Stimulated activated CD4-positive, alpha-beta T cell treated with anti-CD3 and anti-CD28 coated beads, TNF-alpha, amount 100 ng/mL, for 4 hours (primary cell): ENCODE data around the gene TYR.
"Not testable (repeated sequence)": the region's sequence is repeated elsewhere in the genome, so short reads cannot be mapped to it uniquely, and the experiment has no call there.

Experiments
- DNase-seq, 3 experiments: peaks; one replicate each; pipeline ENCODE4 v3.0.0-alpha.2; 2020; ENCODE audit warnings: low read depth in 3 of 3

Gene TYR

DNA sequence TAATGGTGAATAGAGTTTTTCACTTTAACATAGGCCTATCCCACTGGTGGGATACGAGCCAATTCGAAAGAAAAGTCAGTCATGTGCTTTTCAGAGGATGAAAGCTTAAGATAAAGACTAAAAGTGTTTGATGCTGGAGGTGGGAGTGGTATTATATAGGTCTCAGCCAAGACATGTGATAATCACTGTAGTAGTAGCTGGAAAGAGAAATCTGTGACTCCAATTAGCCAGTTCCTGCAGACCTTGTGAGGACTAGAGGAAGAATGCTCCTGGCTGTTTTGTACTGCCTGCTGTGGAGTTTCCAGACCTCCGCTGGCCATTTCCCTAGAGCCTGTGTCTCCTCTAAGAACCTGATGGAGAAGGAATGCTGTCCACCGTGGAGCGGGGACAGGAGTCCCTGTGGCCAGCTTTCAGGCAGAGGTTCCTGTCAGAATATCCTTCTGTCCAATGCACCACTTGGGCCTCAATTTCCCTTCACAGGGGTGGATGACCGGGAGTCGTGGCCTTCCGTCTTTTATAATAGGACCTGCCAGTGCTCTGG lies at the start of gene TYR:
TYR (plus strand) TSS at position 185 of the 541 bp plus-strand sequence; CDS start at position 264, 79 bp downstream.
- DNase-seq = no peak

GRCh38 chr11:89136606-89137005 lies 41.1 kb upstream of the TYR start:
- no peak for DNase-seq

GRCh38 chr11:89147229-89147628 lies 30.4 kb upstream of the TYR start:
- DNase-seq = no peak

GRCh38 chr11:89159974-89160373 lies 17.7 kb upstream of the TYR start:
- DNase-seq = no peak

GRCh38 chr11:89161949-89162348 lies 15.7 kb upstream of the TYR start:
- no peak for DNase-seq

GRCh38 chr11:89163686-89164085 lies 14.0 kb upstream of the TYR start:
- DNase-seq = no peak

DNA sequence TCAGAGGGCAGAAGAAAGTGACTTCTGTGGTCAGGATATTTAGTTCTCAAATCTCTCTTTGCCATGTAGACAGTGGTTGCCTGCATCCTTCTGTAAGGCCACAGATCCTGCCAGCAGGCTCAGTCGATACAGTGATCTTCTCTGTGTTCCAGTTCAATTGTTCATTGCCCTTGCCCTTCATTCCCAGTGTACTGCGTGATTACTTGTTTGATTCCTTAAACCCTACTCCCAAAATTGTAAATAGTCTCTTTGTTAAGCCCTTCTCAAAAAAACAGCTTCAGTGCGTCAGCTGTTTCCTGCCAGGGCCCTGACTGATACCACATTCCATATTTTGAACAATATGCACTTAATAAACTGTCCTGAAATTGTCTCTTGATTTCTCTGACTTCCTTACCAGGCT lies 9.3 kb upstream of the TYR start:
- no peak for DNase-seq

- no peak for DNase-seq
Measured at GRCh38 chr11:89175796-89176195, 1.9 kb upstream of the TYR start.

DNA sequence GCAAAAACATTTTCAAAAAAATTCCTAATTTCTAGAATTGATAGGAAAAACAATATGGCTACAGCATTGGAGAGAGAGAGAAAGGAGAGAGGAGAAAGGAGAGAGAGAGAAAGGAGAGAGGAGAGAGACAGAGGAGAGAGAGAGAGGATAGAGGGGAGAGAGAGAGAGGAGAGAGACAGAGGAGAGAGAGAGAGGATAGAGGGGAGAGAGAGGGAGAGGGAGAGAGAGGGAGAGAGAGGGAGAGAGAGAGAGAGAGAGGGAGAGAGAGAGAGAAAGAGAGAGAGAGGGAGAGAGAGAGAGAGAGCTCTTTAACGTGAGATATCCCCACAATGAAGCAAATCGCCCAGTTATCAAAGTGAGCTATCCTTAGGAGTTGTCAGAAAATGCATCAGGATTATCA lies 737 bp upstream of the TYR start:
- DNase-seq = no peak

GRCh38 chr11:89181111-89181510 lies 3.4 kb downstream of the TYR start:
- no peak for DNase-seq

DNA sequence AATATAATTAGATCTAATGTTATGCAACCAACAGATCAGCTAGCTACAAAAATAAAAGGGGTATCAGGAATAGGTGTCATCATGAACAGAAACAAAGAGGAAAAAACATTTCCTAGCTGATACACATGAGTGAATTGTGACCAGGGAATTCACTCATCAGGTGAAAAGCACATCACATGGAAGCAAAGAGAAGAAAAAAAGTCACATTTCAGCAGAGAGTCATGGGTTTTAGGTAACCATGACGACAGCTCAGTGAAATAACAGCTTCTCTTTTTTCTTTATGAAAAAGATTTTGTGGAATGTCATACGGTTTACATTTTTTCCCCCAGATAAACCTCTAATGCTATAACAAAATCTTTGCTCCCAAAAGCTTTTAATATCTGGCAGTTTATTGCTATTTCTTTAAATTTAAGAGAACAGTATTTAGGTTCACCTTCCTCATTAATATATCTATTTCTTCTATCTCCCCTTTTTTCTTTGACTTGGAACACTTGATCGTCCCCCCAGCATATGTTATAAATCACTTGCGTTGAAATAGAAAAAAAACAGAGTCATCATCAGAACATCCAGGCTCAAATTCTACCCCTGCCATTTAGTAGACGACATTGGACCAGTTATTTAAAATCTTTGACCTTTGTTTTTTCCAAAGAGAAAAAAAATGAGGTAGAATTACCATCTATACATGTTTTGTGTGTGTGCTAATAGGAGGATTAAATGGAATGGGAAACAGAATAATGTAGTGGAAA lies 5.3 kb downstream of the TYR start:
- DNase-seq = no peak

- DNase-seq = no peak
Measured at GRCh38 chr11:89184021-89184420, 6.3 kb downstream of the TYR start.

GRCh38 chr11:89189776-89190175 lies 12.1 kb downstream of the TYR start:
- no peak for DNase-seq

DNA sequence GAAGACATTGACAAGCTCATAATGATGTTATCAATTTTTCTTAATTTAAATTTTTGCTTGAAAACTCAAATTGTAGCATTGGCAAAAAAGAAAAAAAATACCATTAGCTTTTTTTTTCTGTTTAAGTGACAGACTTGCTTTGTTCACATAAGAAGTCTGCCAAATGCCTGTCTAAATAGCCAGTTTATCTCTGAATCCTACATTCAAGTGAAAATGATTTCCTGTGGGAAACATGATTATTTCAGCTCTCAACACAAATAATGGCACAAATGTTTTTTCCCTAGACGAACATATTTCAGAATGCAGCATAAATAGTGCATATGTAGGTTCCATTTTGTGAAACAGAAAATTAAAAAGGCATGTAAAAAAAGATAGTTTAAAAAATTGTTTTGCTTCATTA lies 23.5 kb downstream of the TYR start:
- no peak for DNase-seq

- DNase-seq = no peak
Measured at GRCh38 chr11:89203814-89204213, 26.1 kb downstream of the TYR start.

DNA sequence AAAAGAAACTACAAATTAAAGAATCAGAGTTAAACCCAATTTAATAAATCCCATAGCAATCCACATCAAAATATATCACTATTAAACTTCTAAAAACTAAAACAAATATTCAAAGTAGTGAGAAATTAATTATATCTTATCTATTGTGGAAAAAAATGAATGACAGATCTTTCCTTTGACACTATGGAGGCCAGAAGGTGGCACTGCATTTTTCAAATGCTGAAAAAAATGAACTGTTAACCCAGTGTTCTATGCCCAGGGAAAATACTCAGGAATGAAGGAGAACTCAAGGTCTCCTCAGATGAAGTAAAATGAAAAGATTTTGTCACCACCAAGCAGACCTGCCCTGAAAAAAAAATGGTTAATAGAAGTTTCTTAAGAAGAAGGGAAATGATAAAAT lies 27.7 kb downstream of the TYR start:
- no peak for DNase-seq

GRCh38 chr11:89220684-89221339 lies 43.1 kb downstream of the TYR start:
- no peak for DNase-seq

DNA sequence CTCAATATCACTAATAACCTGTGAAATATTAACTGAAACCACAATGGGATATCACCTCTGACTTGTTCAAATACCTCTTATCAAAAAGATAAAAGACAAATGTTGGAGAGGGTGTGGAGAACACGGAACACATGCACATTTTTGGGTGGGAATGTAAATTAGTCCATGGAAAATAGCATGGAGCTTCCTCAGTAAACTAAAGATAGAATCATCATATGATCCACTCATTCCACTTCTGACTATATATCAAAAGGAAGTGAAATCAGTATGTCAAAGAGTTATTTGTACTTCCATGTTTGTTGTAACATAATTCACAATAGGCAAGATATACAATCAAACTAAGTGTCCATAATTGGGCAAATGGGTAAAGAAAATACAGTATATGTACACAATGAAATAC lies 57.4 kb downstream of the TYR start:
- no peak for DNase-seq

DNA sequence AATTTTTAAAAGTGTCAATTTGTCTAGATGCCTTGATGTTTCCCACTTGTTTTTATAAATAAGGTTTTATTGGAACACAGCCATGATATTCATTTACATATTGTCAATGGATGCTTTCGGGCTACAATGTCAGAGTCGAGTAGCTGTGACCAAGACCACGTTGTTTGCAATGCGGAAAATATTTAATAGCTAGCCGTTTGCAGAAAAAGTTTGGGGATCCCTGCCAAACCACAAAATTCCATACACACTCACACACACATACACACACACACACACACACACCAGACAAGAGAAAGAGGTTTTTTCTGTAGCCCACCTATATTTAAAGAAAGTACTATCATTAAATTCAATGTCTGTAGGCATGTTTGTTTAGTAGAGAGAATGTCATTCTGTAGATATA lies 58.3 kb downstream of the TYR start:
- DNase-seq = no peak

DNA sequence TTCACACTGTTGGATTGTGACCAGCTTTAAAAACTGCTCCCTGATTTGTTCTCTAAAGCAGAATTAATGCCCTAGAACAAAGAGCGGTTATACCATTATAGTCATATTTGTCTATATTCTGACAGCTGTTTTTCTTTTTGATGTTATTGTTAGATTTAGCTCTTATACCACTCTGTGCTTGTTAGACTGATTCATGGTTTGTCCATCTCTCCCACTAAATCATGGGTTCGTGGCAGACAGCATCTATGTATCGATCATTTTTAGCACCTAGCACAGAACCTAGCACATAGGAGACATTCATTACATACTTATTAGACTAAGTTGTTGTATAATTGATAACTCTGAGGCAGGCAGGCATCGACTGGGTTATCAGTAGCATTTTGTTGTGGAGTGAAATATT lies 69.3 kb downstream of the TYR start:
- DNase-seq = not testable (repeated sequence)

GRCh38 chr11:89249196-89249595 lies 71.5 kb downstream of the TYR start:
- no peak for DNase-seq

DNA sequence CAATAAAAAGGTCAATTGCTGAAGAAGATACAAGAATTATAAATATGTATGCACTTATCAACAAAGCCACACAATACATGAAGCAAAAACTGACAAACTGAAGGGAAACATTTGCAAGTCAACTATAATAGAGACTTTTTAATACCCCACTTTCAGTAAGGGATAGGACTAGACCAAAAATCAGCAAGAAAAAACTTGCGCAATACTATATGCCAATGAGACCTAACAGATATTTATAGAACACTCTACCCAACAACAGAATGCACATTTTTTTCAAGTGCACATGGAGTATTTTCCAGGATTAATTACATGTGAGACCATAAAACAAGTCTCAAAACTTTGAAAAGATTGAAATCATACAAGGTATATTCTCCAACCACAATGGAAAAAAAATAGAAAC lies 83.8 kb downstream of the TYR start:
- not testable (repeated sequence) for DNase-seq

DNA sequence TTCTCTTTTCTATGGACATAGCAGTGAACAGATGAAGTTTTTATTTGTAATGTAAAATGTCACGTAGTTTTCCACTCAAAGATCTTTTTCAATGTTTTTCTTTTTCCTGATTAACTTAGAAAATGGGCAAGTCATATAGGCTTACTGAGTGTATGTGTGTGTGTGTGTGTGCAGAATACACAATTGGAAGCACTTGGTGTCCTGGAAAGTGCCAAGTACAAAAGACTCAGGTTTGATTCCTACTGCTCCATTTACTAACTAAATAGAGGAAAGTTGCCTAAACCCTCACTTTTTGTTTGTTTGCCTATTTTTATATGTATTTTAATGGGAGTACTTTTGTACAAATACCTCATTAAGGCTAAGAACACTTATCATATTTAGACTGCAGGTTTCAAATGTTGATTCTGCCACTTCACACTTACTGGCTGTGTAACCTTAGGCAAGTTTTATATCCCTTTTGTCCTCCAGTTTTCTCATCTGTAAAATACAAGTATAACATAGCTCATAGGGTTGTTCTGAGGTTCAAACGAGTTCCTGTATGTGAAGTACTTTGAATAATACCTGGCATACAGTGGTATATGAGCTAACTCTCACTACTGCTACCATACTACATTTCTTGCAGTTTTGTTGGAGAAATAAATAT lies 90.1 kb downstream of the TYR start:
- DNase-seq = no peak
